Kidney (tissue), 14 donors: ENCODE results near the gene NHLRC4. TPM values are rescaled to one million over a fixed set of nuclear protein-coding genes. Genes with fewer than 3 reads are reported as not detected.

Source experiments
- DNase-seq, 5 donors: peaks; one replicate each; pipeline ENCODE4 v3.0.0-alpha.2; 2013 to 2020
- FAIRE-seq: peaks from 2 replicates; lab custom pipeline; 2012; peaks lifted over from hg19 to GRCh38; lab: Jason Lieb, UNC
- H3K27ac ChIP-seq, 2 donors: one replicate each; pipeline ENCODE4 v1.7.0; 2013; ENCODE audit warnings: low read depth in 2 of 2, low read length in 2 of 2, inconsistent platforms in 1 of 2
- H3K27me3 ChIP-seq: one replicate; pipeline ENCODE4 v1.7.1; 2013; ENCODE audit warnings: low read length, inconsistent platforms; ENCODE audit not compliant: control insufficient read depth, insufficient read depth
- H3K36me3 ChIP-seq, 3 donors: one replicate each; pipeline versions ENCODE4 v1.7.0 to v1.7.1; 2013; ENCODE audit warnings: low read length in 3 of 3, control low read depth in 1 of 3, inconsistent platforms in 1 of 3; ENCODE audit not compliant: insufficient read depth in 3 of 3, control insufficient read depth in 2 of 3
- H3K4me1 ChIP-seq, 3 donors: one replicate each; pipeline versions ENCODE4 v1.7.0 to v1.7.1; 2013; ENCODE audit warnings: low read length in 3 of 3, inconsistent platforms in 1 of 3, low read depth in 1 of 3; ENCODE audit not compliant: control insufficient read depth in 2 of 3, insufficient read depth in 2 of 3
- H3K4me3 ChIP-seq, 3 donors: one replicate each; pipeline versions ENCODE4 v1.7.0 to v1.8.1; 2013; ENCODE audit warnings: low read length in 3 of 3, control low read depth in 1 of 3, inconsistent platforms in 1 of 3
- H3K9ac ChIP-seq, 3 donors: one replicate each; pipeline versions ENCODE4 v1.7.0 to v1.7.1; 2013; ENCODE audit warnings: low read length in 3 of 3, control low read depth in 1 of 3, inconsistent platforms in 1 of 3
- H3K9me3 ChIP-seq, 3 donors: one replicate each; pipeline versions ENCODE4 v1.7.0 to v1.7.1; 2013; ENCODE audit warnings: low read length in 3 of 3, control low read depth in 1 of 3, inconsistent platforms in 1 of 3; ENCODE audit not compliant: control insufficient read depth in 2 of 3, insufficient read depth in 1 of 3
- CTCF ChIP-seq: IDR thresholded peaks from 3 replicates; pipeline ENCODE4 v1.5.1; 2012; ENCODE audit warnings: mild to moderate bottlenecking, moderate library complexity, borderline replicate concordance; ENCODE audit not compliant: insufficient read depth; ENCODE audit errors: extremely low read depth
- intact Hi-C: fragments of 100-400 bp; cut with DNase I; formaldehyde crosslinking; loops from one replicate; pipeline ENCODE4 v1.11.1; 2022
- polyA plus RNA-seq: library from polyadenylated mRNA; stranded (reverse); fragments of 350-450 nt; fragmentation: Illumina TruSeq; extraction: RNeasy Lipid Tissue Mini Kit (QIAGEN cat#74804); gene quantifications from one replicate; pipeline ENCODE4 v1.2.3, GENCODE V29; 2014; ENCODE audit warnings: low read depth, low replicate concordance; ENCODE audit not compliant: insufficient read depth
- total RNA-seq: library from RNA; stranded (reverse); fragmentation: NEBNext Ultra II Directional; extraction: Animal tissue kit (Norgen Biotek cat#: 25700); gene quantifications from one replicate; pipeline ENCODE4 v1.2.1, GENCODE V29; 2021
- donor health status: control.
- donor health status: control.
- donor health status: control.
- donor health status: control.
- donor health status: control.
- donor health status: DM: yes; HTN: yes; CAD: no.
- donor health status: Normal renal cell carcinoma (clear cell type).

Gene NHLRC4
- total and polyA plus RNA-seq, 2 donors from 2014 or later: 3.3 to 17.4 TPM

- no peak for TF ChIP-seq CTCF
- DNase-seq (peak; percentile 93 to 97 (median 95)), FAIRE-seq (no peak)
- no peaks in the 10 kb centered on the region for H3K36me3 ChIP-seq
- no peaks in the 10 kb centered on the region for H3K27me3 ChIP-seq
- intact Hi-C loops: no loop called here
- H3K9me3 ChIP-seq: no peaks in the 10 kb centered on the region
- peaks cover 0 to 39% (median 23%) of the 10 kb centered on the region in 3 donors for H3K4me1 ChIP-seq
- H3K9ac ChIP-seq: peak within 1 kb of the TSS; percentile 17 to 87 (median 80)
- peak within 1 kb of the TSS; percentile 96 to 98 for H3K27ac ChIP-seq
- peak within 1 kb of the TSS; percentile 51 to 74 (median 68) for H3K4me3 ChIP-seq
Measured at GRCh38 chr16:527015-527903, 39.5 kb upstream of the NHLRC4 start, which contains the start of gene CAPN15. TSS of gene CAPN15 (plus strand) at chr16:527712. CDS start at chr16:546839, 19,127 bp downstream.

- no peaks in the 10 kb centered on the region for H3K36me3 ChIP-seq
- no peak for TF ChIP-seq CTCF
- H3K27me3 ChIP-seq: no peaks in the 10 kb centered on the region
- DNase-seq (peak in 1 of 5 donors; percentile 76), FAIRE-seq (no peak)
- peak overlapping the region; percentile 51 to 67 (median 51) for H3K4me3 ChIP-seq
- peak overlapping the region; percentile 70 to 78 for H3K27ac ChIP-seq
- no peaks in the 10 kb centered on the region for H3K9me3 ChIP-seq
- H3K9ac ChIP-seq: peak overlapping the region in 2 of 3 donors; percentile 69 to 80
- H3K4me1 ChIP-seq: peaks cover 0 to 41% (median 23%) of the 10 kb centered on the region in 3 donors
- intact Hi-C loops: no loop called here
Measured at GRCh38 chr16:528111-529011, 38.4 kb upstream of the NHLRC4 start.

- intact Hi-C loops: no loop called here
- no peak for TF ChIP-seq CTCF
- peak overlapping the region; percentile 51 to 67 (median 51) for H3K4me3 ChIP-seq
- H3K36me3 ChIP-seq: no peaks in the 10 kb centered on the region
- H3K9ac ChIP-seq: peak overlapping the region in 1 of 3 donors; percentile 69
- DNase-seq: peak in 1 of 5 donors; percentile 54
- H3K27ac ChIP-seq: peak overlapping the region; percentile 70 to 78
- no peak for FAIRE-seq
- peaks cover 0 to 39% (median 23%) of the 10 kb centered on the region in 3 donors for H3K4me1 ChIP-seq
- H3K9me3 ChIP-seq: no peaks in the 10 kb centered on the region
- H3K27me3 ChIP-seq: no peaks in the 10 kb centered on the region
Measured at GRCh38 chr16:529012-529575, 37.7 kb upstream of the NHLRC4 start.
